ENCODE measurements around the gene NUP98. TPM values are rescaled to one million over a fixed set of nuclear protein-coding genes. Genes with fewer than 3 reads are reported as not detected.

The NUP98 gene
- total and polyA plus RNA-seq, 10 of the 15 experiments (the other 5 are each of a cell fraction or from before 2014, with no cell fraction given), result 21.7 to 108 (median 78.9) TPM

GRCh38 chr11:3732671-3733436, 64.5 kb downstream of the NUP98 start:
- no peak for DNase-seq (ENCODE audit: low read depth, low spot score)
- SMC1A ChIA-PET (ENCODE audit: uncharacterized antibody, unreplicated experiment), result interaction anchor here (0.6 to 1.4 kb wide), 3 partner anchors 12 to 408 kb away, joined by 3 read pairs; no protein-coding TSS in a partner anchor
- POLR2A ChIA-PET, result no interaction called here

More at GRCh38 chr11:3732671-3733436, 64.5 kb downstream of the NUP98 start:
- ATAC-seq (no peak), FAIRE-seq (no peak)
- Histone ChIP-seq H3K36me3 (ENCODE audit: control insufficient read depth in 2 of 2, insufficient read depth in 2 of 2, low read length in 1 of 2) (peaks cover 2 to 33% of the 10 kb centered on the region in 2 experiments), H3K9me3 (replicated peaks; ENCODE audit: control insufficient read depth, insufficient read depth, low read length) (no peaks in the 10 kb centered on the region), H3K9ac (ENCODE audit: control insufficient read depth, insufficient read depth, low read length) (no peak overlapping the region), H4K20me1 (ENCODE audit: control insufficient read depth, insufficient read depth) (no peaks in the 10 kb centered on the region), H3K27ac (ENCODE audit: control insufficient read depth, insufficient read depth) (no peak overlapping the region), H3K4me1 (ENCODE audit: control insufficient read depth, insufficient read depth, low read length) (no peaks in the 10 kb centered on the region), H3K79me2 (ENCODE audit: control insufficient read depth, insufficient read depth, low read length) (no peaks in the 10 kb centered on the region), H3K27me3 (replicated peaks in 1 of 2; ENCODE audit: control insufficient read depth in 2 of 2, insufficient read depth in 2 of 2, low read length in 1 of 2) (no peaks in the 10 kb centered on the region), H3K4me2 (ENCODE audit: control insufficient read depth, insufficient read depth) (no peak overlapping the region), H2AFZ (ENCODE audit: control insufficient read depth, low read depth, low read length) (no peak overlapping the region), H3K4me3 (no peak overlapping the region)
- TF ChIP-seq MAX (IDR thresholded peaks at IDR 0.05; ENCODE audit: low read depth, low read length) (no peak), ZZZ3 (IDR thresholded peaks at IDR 0.05; ENCODE audit: control insufficient read depth, insufficient read length, low read depth) (no peak), MTA2 (IDR thresholded peaks at IDR 0.05; ENCODE audit: low read depth) (no peak), NR2F1 (conservative IDR thresholded peaks at IDR 0.05) (no peak), IKZF2 (IDR thresholded peaks at IDR 0.05) (no peak), JUND (IDR thresholded peaks at IDR 0.05; ENCODE audit: low read depth, low read length) (no peak), BCL11A (IDR thresholded peaks at IDR 0.05; ENCODE audit: low read depth, low read length) (no peak), KDM1A (IDR thresholded peaks at IDR 0.05; ENCODE audit: borderline replicate concordance) (no peak)
- TF ChIP-seq, protein P1, sequence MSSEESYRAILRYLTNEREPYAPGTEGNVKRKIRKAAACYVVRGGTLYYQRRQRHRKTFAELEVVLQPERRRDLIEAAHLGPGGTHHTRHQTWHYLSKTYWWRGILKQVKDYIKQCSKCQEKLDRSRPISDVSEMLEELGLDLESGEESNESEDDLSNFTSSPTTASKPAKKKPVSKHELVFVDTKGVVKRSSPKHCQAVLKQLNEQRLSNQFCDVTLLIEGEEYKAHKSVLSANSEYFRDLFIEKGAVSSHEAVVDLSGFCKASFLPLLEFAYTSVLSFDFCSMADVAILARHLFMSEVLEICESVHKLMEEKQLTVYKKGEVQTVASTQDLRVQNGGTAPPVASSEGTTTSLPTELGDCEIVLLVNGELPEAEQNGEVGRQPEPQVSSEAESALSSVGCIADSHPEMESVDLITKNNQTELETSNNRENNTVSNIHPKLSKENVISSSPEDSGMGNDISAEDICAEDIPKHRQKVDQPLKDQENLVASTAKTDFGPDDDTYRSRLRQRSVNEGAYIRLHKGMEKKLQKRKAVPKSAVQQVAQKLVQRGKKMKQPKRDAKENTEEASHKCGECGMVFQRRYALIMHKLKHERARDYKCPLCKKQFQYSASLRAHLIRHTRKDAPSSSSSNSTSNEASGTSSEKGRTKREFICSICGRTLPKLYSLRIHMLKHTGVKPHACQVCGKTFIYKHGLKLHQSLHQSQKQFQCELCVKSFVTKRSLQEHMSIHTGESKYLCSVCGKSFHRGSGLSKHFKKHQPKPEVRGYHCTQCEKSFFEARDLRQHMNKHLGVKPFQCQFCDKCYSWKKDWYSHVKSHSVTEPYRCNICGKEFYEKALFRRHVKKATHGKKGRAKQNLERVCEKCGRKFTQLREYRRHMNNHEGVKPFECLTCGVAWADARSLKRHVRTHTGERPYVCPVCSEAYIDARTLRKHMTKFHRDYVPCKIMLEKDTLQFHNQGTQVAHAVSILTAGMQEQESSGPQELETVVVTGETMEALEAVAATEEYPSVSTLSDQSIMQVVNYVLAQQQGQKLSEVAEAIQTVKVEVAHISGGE (CRISPR knock-in tag; IDR thresholded peaks at IDR 0.05), result no peak
- intact Hi-C loops (cut with micrococcal nuclease; ENCODE audit: unreplicated experiment) (no loop called here), in situ Hi-C loops (cut with MboI) (no loop called here)
- ChIA-PET RAD21 (ENCODE audit: unreplicated experiment) (no interaction called here), CTCF (interaction anchor here (0.8 to 1.2 kb wide), 3 partner anchors 54 to 76 kb away, joined by 3 read pairs; no protein-coding TSS in a partner anchor)
- BruUV-seq (replicated peaks), result no TSS peak
- 83% methylated on average over 8 of the region's 8 CpGs for WGBS (ENCODE audit: insufficient coverage, insufficient replicate concordance, low lambda C conversion rate, missing lambda C conversion rate)

Measured in GM12878 (cell line).